ENCODE data around the gene RABL6.
A peak's percentile ranks its signal among the peaks of the same experiment; 100 is the strongest.
"Not testable (repeated sequence)": the region's sequence is repeated elsewhere in the genome, so short reads cannot be mapped to it uniquely, and the experiment has no call there.

RABL6 gene

DNA sequence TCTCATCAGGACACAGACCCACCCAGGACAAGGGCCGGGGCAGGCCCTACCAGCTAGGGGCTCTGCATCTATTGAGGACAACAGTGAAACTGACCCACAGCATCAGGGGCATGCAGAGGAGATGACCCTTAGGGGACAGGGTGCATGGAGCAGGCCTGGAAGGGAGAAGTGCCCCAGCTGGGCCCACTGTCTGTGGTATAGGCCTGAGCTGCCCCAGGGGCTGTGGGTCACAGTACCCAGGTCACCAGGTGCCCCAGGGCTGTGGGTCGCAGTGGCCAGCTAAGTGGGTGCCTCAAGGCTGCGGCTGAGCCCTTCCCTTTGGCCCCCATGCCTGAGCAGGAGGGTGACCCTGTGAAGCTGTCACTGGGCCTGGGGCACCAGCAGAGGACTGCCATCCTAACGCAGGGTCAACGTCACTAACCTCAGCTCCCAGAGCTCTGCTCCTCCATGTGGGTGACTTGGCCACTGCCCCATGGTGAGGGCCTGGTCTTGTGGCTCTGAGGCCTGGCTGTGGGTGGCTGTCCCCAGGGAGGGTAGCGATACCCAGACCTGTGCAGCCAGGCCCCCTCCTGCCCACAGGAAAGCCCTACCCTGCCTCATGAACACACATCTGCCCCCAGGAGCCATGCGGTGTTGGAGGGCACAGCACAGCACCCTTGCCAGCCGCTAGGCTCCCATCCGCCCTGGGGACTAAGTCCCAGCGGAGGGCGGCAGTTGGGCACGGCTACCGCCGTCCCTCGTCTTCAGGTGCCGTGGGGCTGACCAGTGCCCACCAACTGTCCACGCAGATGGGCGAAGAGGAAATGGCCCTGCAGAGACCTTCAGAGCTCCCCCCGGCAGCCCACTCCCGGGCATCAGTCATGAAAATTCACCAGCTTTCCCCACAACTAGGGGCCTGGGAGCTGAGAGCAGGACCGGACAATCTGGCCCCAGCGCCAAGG lies 53.5 kb downstream of the RABL6 start:
- DNase-seq: no peak

DNA sequence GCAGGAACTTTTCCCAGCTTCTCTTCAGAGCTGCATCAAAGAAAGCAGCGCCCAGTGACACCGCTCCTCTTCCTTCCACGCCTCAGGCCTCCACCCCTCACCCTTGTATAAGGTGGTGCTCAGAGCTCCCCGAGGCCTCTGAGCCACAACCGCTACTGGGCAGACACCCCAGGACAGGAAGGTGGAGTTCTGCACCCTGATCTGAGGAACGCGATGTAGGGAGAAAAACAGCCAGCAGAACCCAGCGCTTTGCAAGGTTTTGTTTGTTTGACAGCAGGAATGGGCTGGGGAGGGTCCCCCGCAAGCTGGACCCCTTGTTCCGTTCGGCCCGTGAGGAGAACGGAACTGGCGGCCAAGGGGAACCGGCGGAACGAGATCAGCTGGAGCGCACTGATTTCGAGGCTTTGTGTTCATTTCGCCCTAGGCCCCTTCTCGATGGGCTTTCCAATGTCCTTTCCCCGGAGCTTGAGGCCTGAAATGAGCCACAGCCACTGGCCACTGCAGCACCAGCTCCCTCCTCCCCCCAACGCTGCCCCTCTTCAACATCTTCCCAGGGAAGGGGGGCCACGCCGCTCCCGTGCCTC lies 54.2 kb downstream of the RABL6 start:
- no peak for DNase-seq

DNA sequence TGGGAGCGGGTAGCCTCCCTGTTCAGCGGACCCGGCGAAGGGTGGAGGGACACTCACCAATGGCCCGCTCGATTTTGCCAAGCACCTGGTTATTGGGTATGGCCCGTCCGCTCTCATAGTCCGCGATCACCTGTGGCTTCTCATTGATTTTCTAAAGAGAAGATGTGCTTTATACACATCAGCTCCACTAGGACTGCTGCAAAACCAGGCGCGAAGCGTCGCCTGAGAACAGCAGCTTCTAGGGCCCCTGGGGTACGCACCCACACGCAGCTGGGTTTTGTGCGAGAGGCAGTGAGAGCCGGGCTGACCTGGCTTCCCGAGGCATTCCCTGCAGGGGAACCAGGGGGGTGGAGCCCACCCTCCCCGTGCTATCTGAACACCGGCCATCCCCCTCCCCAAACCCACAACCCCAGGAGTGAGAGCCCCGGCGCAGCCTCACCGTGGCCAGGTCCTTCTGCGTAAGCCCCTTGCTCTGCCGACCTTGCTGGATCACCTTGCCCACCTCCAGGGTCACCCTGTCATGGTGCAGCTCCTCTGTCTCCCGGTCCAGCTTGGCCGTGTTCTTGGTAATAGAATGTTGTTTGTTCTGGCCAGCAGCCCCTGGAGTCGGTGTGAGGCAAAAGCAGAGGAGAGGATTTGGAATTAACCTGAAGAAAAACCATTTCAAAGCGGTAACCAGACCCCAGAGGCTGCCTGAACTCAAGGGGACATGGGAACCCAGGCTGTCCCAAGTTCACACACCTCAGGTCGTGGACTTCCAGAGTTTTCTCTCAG lies 55.3 kb downstream of the RABL6 start:
- no peak for DNase-seq

- DNase-seq: no peak
Measured at GRCh38 chr9:136863623-136864273, 56.0 kb downstream of the RABL6 start.

- DNase-seq: no peak
Measured at GRCh38 chr9:136865041-136865767, 57.5 kb downstream of the RABL6 start.

DNA sequence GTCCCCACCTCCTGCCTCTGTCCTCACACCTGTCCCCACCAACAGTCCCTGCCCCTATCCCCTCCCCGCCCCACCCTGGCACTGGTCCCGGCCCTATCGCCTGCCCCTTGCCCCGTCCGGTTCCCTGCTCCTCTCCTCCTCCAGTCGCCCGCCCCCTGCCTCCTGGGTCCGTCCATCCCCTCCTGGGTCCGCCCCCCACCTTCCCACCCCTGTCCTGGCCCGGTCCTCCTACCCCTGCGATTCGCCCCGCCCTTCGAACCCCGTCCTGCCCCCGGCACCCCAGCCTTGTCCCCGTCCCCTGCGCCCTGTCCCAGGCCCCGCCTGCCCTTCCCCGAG lies 58.0 kb downstream of the RABL6 start:
- DNase-seq: no peak

- not testable (repeated sequence) for DNase-seq
Measured at GRCh38 chr9:136866898-136867421, 59.2 kb downstream of the RABL6 start.

DNA sequence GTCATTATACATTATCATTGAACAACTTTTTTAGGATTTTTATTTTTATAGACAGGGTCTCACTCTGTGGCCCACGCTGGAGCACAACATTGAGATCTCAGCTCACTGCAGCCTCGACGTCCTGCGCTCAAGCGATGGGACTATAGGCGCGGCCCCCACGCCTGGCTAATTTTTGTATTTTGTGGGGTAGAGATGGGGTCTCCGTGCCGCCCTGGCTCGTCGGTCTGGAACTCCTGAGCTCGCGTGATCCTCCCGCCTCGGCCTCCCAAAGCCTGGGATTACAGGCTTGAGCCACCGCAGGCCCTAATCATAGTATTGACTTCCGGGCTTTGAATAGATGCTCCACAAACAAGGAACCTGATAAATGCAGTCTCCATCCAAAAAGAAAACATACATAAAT lies 59.7 kb downstream of the RABL6 start:
- DNase-seq: no peak

- DNase-seq: no peak
Measured at GRCh38 chr9:136867917-136868316, 60.2 kb downstream of the RABL6 start.

DNA sequence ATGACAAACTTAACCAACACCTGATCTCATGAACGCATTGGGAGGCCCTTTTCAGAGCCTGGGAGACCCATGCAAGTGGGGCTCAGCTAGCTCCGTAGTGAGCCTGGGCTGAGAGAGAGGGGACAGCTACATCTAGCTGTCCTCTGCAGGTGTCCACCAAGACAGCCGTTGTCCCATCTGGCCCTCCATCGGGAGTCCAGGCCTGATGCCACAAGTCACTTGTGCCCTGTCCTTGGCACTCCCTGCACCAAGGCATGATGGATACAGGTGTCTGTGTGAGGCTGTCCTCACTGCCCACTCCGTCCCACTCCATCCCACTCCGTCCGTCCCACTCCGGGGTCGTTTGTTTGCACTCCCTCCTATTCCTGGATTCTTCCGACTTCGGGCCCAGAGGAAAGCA lies 60.9 kb downstream of the RABL6 start:
- no peak for DNase-seq

DNA sequence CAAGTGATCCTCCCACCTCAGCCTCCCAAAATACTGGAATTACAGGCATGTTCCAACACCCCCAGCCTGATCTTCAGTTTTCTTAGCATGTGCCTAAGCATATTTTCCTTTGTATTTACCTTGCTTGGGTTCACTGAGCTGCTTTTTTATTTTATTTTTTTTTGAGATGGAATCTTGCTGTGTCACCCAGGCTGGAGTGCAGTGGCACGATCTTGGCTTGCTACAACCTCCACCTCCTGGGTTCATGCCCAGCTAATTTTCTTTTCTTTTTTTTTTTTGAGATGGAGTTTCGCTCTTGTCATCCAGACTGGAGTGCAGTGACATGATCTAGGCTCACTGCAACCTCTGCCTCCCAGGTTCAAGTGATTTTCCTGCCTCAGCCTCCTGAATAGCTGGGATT lies 61.9 kb downstream of the RABL6 start:
- not testable (repeated sequence) for DNase-seq

- no peak for DNase-seq
Measured at GRCh38 chr9:136875155-136875554, 67.4 kb downstream of the RABL6 start.

- no peak for DNase-seq
Measured at GRCh38 chr9:136876476-136876875, 68.7 kb downstream of the RABL6 start.

DNA sequence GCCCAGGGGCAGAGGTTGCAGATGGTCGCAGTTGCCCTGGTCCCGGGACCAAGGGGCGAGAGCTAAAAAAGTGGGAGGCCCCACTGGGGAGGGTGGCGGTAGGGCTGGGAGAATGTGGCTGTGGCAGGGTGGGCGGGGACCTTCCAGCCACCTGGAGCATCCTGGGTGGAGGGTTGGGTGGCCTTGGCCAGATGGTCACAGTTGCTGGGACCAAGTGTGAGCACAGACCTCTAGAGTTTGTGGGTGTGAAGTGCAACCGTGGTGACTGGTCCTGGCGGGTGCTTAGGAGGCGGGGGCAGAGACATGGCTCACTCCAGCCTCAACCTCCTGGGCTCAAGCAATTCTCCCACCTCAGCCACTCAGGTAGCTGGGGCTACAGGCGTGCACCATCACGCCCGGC lies 72.9 kb downstream of the RABL6 start:
- DNase-seq: peak; percentile 41

DNA sequence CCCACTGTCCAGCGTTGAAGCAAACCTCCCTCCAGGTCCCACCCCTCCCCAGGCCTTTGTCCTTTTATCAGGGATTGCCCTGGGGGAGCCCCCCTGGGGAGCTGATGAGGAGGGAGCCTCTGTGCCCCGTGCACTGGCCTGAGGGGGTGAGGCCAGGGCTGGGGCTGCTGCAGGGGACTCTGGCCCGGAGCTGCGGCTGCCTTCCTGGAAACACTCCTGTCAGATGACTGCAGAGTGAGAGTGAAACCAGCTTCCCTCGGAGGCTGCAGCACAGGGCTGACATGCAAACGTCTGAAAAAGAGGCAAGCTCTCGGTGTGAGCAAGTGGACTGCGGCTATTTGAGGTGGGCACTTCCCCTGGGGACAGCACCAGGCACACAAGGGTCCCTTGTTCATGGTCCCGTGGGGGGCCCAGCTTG lies 74.0 kb downstream of the RABL6 start:
- peak; percentile 52 for DNase-seq

- peak; percentile 62 for DNase-seq
Measured at GRCh38 chr9:136882109-136882946, 74.6 kb downstream of the RABL6 start.

DNA sequence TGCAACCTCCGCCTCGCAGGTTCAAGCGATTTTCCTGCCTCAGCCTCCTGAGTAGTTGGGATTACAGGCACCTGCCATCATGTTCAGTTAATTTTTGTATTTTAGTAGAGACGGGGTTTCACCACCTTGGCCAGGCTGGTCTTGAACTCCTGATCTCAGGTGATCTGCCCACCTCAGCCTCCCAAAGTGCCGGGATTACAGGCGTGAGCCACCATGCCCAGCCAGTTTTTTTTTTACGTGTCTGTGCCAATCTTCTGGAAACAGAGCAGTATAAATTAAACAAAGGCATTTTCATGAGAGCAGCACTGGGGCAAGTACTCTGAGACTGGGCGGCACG lies 75.2 kb downstream of the RABL6 start:
- not testable (repeated sequence) for DNase-seq

GRCh38 chr9:136883670-136884069 lies 75.9 kb downstream of the RABL6 start:
- DNase-seq: not testable (repeated sequence)

DNA sequence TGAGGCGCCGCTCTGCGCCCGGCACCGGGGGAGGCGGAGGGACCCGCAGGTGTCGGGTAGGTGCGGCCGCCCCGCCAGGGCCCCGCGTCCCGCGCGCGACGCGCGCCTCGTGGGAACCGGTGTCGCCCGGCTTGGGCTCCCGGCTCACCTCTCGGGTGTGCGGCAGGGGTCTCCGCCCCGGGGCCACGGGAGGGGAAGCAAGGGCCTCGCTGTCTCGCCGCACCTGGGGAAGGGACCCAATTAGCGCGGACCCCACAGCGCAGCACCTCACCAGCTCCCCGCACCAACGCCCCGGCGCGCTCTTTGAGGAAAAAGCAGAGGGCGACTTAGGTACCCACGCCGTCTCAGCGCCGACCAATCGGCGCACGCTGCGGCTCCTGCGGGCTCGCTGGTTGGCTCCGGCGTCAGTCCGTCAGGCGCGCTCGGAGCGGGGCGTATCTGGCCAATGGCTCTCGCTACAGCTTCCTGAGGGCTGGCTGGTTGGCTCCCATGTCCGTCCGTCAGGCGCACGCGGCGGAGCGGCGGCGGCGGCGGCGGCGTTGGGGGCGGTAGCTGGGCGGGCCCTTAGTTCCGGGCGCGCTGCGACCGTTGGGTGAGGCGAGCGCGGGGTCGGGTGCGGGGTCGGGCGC lies 78.3 kb downstream of the RABL6 start, which contains the start of gene TRAF2:
TRAF2 (plus strand) TSS at position 567 of the 629 bp plus-strand sequence. CDS start 12,225 bp downstream, outside the sequence.
- peak; percentile 99 for DNase-seq
